ENCODE data around the gene HOXA6.
A peak's percentile ranks its signal among the peaks of the same experiment; 100 is the strongest.

Gene HOXA6

DNA sequence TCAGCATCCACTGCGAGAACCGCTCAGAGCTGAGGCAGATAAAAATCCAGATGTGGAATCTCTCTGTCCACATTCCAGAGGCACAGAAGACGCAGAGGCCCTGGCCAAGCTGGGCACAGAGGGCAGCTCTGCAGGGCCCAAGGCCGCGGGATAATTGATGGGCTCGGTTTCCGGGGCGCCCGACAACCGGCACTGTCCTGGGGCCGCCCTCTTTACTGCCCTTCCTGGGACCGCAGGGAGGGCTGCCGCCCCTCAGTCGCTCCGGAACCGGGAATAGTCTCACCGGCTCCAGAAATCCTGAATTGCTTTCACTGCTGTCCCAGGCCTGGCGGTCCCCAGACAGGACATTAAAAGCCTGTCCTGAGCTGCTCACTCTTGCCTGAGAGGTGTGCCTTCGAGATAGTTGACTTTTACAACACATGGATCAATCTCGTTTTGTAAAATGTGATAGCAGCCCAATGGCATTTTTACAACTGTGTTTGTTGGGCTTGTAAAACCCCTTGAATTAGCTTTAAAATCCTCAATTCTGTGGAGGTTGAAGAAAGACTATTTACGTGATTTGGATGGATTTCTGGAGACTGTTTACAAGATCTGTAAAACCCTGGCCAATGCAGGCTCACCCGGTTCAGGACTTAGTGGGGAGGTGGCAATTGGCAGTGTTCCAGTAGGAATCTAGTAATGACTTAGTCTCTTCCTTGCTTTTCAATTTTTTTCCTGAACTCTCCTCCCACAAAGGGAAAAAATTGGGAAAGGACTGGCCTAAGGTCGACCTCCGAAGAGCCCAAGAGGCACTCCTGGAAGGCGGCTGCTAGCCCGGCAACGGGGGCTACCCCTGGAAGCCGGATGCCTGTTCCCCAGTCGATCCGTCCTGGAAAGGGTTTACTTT is 1.4 kb upstream of the HOXA6 start:
- DNase-seq, result no peak

DNA sequence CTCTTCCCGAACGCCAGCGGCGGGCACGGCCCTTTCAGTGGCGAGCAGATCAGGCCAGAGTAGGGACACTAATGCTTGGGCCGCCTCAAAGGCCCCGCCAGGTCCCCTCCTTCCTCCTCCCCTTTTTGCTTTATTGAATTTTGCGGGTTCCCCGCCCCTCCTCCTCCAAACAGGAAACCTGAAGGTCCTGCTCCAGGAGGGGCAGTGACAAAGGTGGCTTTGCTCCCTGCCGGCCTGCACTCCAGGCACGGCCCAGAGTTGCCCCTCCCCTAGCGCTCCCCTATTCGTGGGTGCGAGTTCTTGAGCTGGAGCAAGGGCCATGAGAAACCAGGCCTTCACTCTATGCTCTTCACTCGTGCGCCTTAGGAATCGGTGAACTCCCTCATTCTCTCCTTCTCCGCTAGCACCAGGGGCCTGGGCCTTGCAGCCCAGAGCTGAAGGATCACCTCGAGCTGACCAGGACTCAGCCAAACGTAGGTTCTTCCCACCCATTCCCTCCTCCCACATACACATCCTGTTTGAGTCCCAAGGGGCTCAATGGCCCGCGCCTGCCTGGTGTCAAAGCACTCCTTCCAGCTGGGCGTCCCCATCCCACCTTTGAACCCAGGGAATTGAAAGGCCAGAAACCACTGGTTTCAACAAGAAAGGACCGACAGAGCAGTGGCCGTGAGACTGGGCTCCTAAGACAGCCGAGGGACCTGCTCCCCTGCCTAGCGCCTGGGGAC is 619 bp upstream of the HOXA6 start:
- no peak for DNase-seq

DNA sequence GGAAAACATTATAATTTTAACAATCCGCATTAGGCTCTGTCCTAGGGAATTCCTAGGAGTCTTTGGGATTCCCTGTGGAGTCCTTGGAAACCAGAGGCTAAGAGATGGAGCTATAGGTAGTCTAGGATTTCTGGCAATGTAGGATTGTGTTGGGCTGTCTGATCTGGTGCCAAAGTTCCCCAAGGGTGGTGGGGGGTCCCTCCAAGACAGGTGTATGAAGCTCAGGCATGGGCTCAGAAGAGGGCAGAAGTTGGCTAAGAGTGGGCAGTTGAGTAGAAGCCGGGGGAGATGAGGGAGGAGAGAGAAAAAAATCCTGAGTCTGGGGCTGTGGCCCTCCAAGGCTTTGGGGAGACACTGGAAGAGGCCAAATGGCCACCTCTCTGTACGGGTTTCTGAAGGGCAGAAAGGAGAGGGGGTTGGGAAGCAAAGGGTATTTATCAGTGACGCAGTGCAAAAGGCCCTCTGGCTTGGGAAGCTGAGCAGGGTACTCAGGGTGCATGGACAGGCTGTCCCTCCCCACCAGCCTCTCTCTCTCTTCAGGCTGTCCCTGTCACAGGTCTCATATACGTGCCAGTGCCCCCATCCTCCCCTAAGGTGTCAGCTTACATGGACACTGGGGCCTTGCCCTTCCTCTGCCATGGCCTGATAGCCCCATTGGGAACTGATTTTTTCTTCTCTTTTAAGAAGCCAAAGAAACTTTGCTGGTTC is 929 bp downstream of the HOXA6 start:
- no peak for DNase-seq

DNA sequence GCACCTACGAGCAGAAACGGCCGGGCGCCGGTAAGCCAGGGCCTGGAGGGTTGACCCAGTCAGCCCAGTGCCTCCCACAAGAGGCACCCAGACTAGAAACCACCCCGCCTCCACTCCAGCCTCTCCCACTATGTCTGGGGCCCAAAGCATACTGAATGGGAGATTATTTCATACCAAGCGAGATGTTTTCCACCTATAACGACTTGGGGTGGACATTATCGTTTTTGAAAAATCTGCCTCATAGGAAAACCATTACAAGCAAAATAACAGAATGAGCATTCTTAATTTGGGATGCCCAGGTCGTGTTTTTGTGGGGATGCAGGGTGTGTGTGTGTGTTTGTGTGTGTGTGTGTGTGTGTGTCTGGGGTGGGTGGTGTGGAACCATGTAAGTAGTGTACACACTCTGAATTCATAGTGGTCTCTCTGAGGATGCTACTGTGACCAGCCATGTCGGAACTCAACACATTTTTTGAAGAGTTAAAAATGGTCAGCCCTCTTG is 1.6 kb downstream of the HOXA6 start:
- no peak for DNase-seq

DNA sequence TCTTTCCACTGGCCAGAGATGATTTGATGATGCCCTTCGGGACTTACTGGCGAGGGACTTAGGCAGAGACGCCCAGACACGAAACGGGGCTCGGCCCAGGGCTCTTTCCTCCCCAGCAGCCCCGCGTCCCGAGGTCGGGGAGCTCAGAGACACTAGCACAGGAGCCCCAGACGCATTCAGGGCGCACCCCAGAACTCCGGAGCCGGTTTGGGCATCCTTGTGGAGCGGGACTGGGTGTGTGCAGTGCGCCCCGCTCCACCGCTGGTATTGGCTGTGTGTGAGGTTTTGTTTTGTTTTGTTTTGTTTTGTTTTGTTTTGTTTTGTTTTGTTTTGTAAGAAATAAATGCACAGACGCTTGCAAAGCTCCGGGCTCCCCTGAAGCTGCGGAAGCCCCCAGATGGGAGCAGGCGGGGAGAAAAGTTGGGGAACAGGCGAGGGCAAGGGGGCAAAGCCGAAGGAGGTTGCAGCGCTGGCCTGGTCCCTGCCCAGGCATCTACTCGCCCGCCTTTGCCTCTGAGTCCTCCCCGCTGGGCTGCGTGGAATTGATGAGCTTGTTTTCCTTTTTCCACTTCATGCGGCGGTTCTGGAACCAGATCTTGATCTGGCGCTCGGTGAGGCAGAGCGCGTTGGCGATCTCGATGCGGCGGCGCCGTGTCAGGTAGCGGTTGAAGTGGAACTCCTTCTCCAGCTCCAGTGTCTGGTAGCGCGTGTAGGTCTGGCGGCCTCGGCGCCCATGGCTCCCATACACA is 2.2 kb downstream of the HOXA6 start:
- peak; percentile 61 for DNase-seq

DNA sequence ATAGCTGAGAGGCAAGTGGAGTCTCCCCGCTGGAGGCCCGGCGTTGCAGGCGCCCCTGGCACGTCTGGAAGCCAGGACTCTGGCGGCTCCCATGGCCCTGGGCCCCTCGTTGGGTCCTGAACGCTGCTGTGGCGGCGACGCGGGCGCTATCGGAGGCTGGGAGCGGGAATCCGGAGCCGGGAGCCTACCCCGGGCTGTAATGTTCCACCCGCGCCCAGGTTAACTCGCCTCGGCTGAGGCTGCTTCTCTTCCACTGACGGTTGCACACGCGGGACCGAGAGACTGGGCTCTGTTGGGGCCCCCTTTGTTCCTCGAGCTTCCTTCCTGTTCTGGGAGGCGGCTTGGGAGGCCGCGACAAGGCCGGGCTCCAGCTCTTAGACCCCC is 2.8 kb downstream of the HOXA6 start:
- DNase-seq, result peak; percentile 59

DNA sequence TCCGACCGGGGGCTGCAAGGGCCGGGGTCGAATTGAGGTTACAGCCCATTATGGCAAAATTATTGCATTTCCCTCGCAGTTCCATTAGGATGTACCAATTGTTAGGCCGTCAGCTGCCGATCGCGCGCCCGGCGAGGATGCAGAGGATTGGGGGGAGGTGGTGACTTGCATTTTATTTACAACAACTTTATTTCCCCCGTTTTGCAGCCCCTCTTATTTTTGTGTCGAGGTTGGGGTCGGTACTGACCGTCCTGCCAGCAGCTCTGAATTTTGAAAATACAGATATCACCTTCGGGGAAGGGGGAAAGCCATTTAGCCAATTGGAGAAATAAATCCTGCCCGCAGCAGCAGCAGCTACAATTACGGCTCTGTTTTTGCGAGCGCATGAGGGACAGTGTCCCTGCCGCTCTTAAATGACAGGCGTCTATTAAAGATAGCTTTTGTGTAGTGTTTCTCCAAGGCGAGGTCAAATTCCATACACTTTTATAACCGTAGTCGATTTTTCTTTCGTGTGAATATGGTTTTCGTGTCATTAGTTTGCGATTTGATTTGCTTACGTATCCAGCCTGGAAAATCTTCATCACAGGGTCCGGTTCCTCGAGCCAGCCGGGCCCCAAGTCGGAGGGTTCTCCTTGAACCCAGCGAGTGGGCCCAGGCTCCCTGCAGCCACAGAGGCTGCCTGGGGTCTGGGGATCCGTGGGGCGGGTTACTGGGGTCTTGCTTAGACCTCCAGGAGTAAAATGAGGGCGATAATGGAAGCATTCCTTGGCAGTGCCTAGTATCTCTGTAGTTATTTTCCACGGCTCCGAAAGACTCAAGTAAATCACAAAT is 3.4 kb downstream of the HOXA6 start:
- DNase-seq, result peak; percentile 51

DNA sequence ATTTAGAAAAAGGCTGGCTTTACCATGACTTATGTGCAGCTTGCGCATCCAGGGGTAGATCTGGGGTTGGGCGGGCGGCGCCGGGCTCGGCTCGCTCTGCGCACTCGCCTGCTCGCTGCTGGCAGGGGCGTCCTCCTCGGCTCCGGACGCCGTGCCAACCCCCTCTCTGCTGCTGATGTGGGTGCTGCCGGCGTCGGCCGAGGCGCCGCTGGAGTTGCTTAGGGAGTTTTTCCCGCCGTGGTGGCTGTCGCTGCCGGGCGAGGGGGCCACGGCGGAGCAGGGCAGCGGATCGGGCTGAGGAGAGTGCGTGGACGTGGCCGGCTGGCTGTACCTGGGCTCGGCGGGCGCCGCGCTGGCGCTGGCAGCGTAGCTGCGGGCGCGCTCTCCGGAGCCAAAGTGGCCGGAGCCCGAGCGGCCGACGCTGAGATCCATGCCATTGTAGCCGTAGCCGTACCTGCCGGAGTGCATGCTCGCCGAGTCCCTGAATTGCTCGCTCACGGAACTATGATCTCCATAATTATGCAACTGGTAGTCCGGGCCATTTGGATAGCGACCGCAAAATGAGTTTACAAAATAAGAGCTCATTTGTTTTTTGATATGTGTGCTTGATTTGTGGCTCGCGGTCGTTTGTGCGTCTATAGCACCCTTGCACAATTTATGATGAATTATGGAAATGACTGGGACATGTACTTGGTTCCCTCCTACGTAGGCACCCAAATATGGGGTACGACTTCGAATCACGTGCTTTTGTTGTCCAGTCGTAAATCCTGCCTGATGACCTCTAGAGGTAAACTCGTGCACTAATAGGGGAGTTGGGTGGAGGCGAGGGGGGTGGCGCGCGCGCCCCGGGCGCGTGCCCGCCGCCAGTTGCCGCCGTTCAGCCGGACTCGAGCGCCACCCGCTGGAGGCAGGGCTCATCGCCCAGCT is 4.3 kb downstream of the HOXA6 start, which contains the start of gene HOXA5:
Gene HOXA5 (minus strand): TSS at position 659 of the 927 bp plus-strand sequence. CDS start 74 bp downstream, at position 585.
- DNase-seq, result peak; percentile 81

DNA sequence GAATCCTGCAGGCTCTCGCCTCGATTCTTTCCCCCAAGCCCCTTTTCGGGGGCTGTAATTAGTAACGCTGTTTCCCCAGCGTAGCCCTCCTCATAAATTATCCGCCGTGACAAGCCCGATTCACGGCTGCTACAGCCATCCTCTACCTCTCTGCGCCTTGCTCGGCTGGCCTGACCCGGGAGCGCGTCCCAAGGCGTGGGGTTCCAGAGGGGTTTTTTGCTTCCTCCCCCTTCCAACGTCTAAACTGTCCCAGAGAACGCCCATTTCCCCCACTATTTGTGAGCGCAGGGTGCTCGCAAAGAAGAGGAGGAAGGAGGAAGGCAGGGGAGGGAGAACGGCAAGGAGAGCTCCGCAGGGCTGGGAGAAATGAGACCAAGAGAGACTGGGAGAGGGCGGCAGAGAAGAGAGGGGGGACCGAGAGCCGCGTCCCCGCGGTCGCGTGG is 5.0 kb downstream of the HOXA6 start:
- no peak for DNase-seq

DNA sequence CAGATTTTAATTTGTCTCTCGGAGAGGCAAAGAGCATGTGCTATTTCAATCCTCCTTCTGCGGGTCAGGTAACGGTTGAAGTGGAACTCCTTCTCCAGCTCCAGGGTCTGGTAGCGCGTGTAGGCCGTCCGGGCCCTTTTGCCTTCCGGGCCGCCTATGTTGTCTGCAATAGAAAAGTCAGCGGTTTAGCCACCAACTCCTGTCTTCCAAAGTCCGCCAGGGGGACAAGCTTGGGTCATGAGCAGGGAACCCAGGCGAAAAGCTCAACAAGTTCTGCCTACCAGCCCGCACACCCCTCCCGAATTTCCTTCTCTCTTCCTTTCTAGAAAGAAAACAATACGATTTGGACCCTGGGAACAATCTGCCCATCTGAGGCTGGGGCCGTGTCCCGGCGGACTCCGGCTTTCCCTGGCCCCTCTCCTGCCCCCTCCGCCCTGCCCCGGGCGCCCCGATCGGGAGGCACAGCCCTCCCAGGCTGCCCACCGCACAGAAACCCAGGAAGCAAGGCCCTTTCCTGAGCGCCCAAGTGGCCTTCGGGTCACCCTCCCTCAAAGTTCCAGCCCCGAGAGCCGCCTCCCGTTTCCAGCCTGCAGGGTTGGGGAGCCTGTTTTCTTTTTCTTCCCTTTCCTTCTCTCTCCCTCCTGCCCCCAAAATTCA is 5.5 kb downstream of the HOXA6 start:
- no peak for DNase-seq

DNA sequence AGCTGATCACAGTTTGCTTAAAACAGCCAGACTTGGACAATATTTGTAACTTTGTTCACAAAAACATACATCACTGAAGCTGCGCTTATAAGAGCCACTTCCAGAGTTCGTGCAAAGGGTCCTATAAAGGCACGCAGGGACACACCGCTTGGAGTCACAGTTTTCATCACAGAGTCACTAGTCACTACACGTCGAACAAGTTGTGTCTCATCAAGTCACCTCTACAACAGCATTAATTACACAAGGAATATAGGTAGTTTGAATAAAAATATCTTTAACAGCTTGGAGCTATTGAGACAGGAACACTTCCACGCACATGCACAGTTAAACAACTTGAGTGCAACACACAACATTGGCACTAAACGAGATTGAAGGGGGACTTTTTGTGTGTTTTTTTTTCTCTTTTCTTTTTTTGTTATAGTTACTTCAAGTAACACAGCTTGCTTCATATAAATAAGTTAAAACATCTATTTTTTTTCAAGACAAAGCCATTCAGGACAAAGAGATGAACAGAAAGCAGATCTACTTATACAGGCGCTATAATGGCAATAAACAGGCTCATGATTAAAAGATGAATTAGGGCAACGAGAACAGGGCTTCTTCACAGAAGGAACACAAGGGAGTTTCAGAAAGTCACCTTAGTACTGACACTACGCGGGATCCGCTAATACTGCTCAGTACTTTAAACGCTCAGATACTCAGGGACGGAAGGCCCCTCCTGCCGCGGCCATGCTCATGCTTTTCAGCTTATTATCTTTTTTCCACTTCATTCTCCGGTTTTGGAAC is 6.2 kb downstream of the HOXA6 start:
- no peak for DNase-seq

DNA sequence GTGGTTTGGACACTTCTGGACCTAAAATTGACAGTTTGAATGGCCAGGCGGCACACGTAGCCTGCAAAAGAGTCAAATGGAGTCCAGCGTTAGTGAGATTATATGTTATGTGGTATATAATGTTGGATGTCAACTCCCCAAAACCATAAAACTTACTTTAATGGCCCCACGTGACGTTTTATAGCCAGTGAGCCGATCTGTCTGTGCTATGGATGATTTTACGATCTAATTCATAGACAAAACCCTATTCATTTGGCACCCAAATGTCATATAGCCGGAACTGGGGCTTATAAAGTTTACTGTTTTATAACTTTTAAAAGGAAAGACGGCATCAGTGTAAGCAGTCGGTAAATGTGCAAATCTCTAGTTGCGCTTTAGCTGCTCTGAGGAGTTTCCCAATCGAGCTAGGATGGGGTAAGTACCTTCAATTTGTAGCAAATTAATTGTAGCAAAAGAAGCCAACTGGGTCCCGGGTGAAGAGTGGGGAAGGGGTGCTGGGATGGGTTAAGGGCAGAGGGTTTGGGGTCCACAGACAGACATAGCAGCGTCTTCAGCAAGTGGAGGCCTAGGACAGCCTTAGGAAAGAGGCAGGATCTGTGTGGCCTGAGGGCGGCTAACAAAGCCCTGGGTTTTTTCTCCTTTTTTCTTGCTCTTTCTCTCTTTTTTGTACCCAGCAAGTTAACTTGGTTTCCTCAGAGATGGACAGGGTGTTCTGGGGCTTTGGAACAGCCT is 7.3 kb downstream of the HOXA6 start:
- no peak for DNase-seq

DNA sequence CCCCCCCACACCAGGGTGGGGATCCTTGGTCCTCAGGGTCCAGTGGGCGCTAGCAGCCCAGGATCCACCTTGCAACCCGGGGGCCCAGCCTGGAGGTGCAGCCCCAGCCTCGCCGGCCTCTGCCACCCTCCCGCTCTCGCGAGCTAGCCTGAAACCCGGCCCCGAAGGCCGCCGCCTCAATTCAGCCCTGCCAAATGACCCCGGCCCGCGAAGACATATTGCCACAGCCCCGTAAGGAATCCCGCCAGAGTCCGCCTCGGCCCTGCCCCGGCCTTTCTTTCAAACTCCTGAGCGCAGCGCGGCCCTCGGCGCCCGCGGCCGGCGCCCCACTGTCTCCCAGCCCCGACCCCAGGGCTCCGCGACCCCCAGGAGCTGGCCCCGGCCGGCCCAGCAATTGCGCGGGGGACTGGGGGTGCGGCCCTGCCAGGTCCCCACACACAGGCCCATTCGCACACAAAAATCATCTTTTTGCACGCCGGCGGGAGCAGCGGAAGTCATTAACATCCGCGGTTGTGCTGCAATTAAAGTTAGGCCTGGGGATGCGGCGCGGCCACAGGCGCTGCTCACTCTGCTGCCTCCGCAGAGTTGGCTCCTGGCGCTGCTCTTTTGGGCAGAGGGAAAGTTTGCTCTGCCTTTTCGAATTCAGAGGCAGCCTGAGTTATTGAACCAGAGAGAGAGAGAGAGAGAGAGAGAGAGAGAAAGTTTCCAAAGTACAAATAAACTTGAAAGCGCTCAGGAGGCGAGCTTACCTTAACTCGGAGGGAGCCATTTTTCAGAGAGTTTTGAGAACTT is 8.0 kb downstream of the HOXA6 start:
- DNase-seq, result peak; percentile 63

DNA sequence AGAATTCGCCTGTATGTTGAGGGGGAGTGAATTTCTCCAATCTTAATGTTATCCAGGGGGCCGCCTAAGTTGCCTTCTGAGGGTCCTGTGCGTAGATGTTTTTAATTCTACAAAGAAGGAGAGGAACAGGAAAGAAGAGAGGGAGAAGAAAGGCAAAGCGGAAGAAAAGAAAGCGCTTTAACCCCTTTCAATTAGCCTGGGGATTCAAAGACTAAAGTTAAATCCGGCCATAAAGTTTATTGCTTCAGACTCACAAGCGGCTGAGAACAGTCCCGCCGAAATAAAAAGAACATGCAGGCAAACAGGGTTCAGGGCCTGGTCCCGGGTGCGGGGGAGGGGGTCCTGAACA is 8.6 kb downstream of the HOXA6 start:
- DNase-seq, result peak; percentile 60

DNA sequence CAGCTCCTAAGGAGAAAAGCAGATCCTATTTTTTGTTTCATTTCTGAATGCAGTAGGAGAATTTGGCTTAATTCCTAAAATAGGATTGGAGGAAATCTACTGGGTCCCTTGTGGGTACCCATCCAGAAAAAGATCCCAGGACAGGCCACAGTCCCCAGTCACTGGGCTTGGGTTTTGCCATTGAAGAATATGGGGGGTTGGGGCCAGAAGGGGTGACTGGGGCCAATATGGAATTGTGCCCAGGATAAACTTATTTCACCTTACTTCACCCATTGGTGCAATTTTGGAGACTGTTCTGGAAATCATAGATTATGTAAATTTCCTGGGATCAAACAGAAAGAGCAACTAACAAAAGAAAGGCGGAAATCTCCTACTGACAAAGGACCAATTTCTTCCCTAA is 9.1 kb downstream of the HOXA6 start:
- no peak for DNase-seq

DNA sequence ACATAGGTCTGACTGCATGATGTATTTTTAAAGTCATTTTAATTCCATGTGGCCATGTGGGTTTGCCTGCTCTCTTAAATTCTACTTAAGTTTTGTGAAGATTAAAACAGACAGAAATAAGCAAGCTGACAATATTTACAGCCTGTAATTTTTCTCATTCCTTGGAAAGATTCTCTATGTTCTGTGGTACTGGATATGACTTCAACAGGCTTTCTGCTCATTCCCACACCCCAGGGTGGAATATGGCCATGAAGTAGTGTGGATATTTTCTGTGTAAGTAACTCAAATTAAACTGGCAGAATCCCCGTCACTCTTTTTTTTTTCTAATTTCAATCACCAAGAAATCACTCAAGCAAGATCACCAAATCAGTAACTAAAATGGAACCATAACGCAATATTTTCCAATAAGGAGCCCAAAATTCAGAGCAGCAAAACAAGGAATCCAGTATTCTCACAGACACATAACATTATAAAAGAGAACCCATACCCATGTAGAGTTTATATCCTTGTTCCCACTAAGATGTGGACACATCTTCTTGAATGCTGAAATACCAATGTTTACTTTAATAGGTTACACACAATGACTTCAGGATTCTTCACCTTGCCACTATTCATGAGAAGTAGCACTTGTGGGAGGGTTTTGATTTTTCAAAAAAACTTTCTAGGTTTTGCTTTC is 9.8 kb downstream of the HOXA6 start:
- DNase-seq, result no peak

DNA sequence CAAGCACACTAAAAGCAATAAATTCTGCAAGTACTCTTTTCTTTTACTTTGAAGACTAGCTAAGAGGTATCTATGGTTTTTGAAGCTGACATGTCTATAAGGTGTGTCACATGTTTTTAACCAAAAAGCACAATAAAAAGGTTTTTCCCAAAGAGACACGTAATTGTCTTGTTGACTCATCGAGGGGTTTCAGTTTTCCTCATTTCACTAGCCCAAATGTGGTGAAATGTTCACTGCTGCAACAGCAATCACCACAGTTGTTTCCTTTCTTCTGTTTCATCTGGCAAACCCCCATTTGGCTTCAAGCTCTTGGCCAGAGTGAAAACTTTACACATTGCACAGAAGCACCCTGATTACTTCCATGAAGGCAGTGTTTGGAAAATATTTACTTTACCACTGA is 13.2 kb downstream of the HOXA6 start:
- DNase-seq, result no peak

All from retina (tissue), 1 donor.